ENCODE results near the gene ESD. TPM values are rescaled to one million over a fixed set of nuclear protein-coding genes. Genes with fewer than 3 reads are reported as not detected.
"Not testable (repeated sequence)": the region's sequence is repeated elsewhere in the genome, so short reads cannot be mapped to it uniquely, and the experiment has no call there.

ESD gene
- 150 and 188 TPM in 2 replicates for total RNA-seq (2014; rRNA removed; shearing (Covaris generic))

GRCh38 chr13:46796515-46797474 lies at the start of gene ESD:
TSS of gene ESD (minus strand) at chr13:46797161. CDS start at chr13:46791413, 5,748 bp downstream.
- DNase-seq (ENCODE audit: low read depth): peak; percentile 88

GRCh38 chr13:46846726-46847125 lies 49.8 kb upstream of the ESD start:
- DNase-seq (ENCODE audit: low read depth): no peak

GRCh38 chr13:46845146-46845545 lies 48.2 kb upstream of the ESD start:
- no peak for DNase-seq (ENCODE audit: low read depth)

GRCh38 chr13:46844431-46844830 lies 47.5 kb upstream of the ESD start:
- no peak for DNase-seq (ENCODE audit: low read depth)

GRCh38 chr13:46839399-46839798 lies 42.4 kb upstream of the ESD start:
- DNase-seq (ENCODE audit: low read depth): no peak

GRCh38 chr13:46834657-46835056 lies 37.7 kb upstream of the ESD start:
- DNase-seq (ENCODE audit: low read depth): no peak

GRCh38 chr13:46831588-46832194 lies 34.7 kb upstream of the ESD start:
- peak; percentile 49 for DNase-seq (ENCODE audit: low read depth)

- DNase-seq (ENCODE audit: low read depth): no peak
These were observed 33.5 kb upstream of the ESD start for GRCh38 chr13:46830405-46831005.

GRCh38 chr13:46822551-46822950 lies 25.6 kb upstream of the ESD start:
- no peak for DNase-seq (ENCODE audit: low read depth)

GRCh38 chr13:46817838-46818476 lies 21.0 kb upstream of the ESD start:
- DNase-seq (ENCODE audit: low read depth): no peak

- peak; percentile 6 for DNase-seq (ENCODE audit: low read depth)
These were observed 20.1 kb upstream of the ESD start for GRCh38 chr13:46817095-46817494.

GRCh38 chr13:46816371-46816770 lies 19.4 kb upstream of the ESD start:
- no peak for DNase-seq (ENCODE audit: low read depth)

- no peak for DNase-seq (ENCODE audit: low read depth)
These were observed 15.4 kb upstream of the ESD start for GRCh38 chr13:46812301-46812797.

GRCh38 chr13:46810440-46810839 lies 13.5 kb upstream of the ESD start:
- DNase-seq (ENCODE audit: low read depth): no peak

GRCh38 chr13:46804921-46805320 lies 8.0 kb upstream of the ESD start:
- not testable (repeated sequence) for DNase-seq (ENCODE audit: low read depth)

- peak; percentile 89 for DNase-seq (ENCODE audit: low read depth)
These were observed 7.4 kb upstream of the ESD start for GRCh38 chr13:46804391-46804815.

- peak; percentile 69 for DNase-seq (ENCODE audit: low read depth)
These were observed 6.6 kb upstream of the ESD start for GRCh38 chr13:46803586-46803985.

- DNase-seq (ENCODE audit: low read depth): no peak
These were observed 4.9 kb upstream of the ESD start for GRCh38 chr13:46801858-46802257.

GRCh38 chr13:46799139-46799538 lies 2.2 kb upstream of the ESD start:
- DNase-seq (ENCODE audit: low read depth): no peak

- DNase-seq (ENCODE audit: low read depth): no peak
These were observed 708 bp upstream of the ESD start for GRCh38 chr13:46797501-46798237.

GRCh38 chr13:46796129-46796514 lies 839 bp downstream of the ESD start:
- DNase-seq (ENCODE audit: low read depth): no peak
